Epithelial cell of esophagus (primary cell): Measurements from ENCODE around the gene SLC15A1.
A peak's percentile ranks its signal among the peaks of the same experiment; 100 is the strongest.

ENCODE experiments used
- DNase-seq: peaks from one replicate; pipeline ENCODE4 v3.0.0; 2010; ENCODE audit warnings: low read depth
- H3K4me3 ChIP-seq: 2 replicates; pipeline ENCODE4 v1.5.1; 2011; ENCODE audit warnings: mild to moderate bottlenecking, low read length, control low read depth
- CTCF ChIP-seq: IDR thresholded peaks from 2 replicates; pipeline ENCODE4 v1.5.1; 2011; ENCODE audit warnings: low read depth, mild to moderate bottlenecking, low read length, control low read depth, inconsistent platforms; ENCODE audit not compliant: insufficient read depth; ENCODE audit errors: missing control alignments

The SLC15A1 gene

DNA sequence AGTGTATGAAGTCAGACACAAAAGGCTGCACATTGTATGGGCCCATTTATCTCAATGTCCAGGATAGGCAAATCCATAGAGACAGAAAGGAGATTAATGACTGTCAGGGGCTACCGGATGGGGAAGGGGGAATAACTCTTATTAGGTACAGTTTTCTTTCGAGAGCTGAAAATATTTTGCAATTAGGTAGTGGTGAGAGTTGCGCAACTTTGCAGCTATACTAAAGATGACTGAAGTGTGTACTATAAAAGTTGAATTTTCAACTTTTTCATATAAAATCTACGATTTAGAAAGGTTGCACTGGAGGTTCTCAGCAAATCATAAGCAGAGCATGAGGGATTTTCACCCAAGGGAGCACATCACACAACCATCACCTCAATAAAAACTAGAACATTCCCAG, 16.1 kb upstream of the SLC15A1 start:
- H3K4me3 ChIP-seq: no peak overlapping the region
- TF ChIP-seq CTCF: no peak
- peak; percentile 16 for DNase-seq

GRCh38 chr13:98766697-98767096, 14.2 kb upstream of the SLC15A1 start:
- DNase-seq: no peak
- no peak for TF ChIP-seq CTCF
- H3K4me3 ChIP-seq: no peak overlapping the region

DNA sequence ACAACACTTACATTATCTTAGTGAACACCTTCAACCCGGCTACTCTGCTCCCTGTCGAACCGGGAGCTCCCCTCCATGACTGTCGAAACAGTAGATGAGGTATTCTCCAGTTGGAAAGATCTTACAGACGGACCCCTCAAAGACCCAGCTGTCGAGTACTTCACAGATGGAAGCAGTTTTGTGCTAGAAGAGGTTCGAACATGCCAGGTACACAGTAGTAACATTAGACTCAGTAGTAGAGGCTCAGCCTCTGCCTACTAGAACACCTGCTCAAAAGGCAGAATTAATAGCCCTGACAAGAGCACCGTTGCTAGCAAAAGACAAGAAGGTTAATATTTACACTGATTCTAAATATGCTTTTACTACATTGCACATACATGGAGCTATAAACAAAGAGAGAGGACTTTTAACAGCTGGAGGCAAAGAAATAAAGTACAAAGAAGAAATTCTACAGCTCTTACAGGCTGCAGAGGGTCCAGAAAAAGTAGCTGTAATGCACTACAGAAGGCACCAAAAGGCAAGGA, 13.6 kb upstream of the SLC15A1 start:
- DNase-seq: no peak
- no peak overlapping the region for H3K4me3 ChIP-seq
- TF ChIP-seq CTCF: no peak

- peak overlapping the region; percentile 18 for H3K4me3 ChIP-seq
- no peak for TF ChIP-seq CTCF
- DNase-seq: no peak
Measured at GRCh38 chr13:98761986-98762616, 9.6 kb upstream of the SLC15A1 start.

- TF ChIP-seq CTCF: no peak
- H3K4me3 ChIP-seq: peak overlapping the region; percentile 18
- peak; percentile 76 for DNase-seq
Measured at GRCh38 chr13:98761126-98761985, 8.9 kb upstream of the SLC15A1 start.

DNA sequence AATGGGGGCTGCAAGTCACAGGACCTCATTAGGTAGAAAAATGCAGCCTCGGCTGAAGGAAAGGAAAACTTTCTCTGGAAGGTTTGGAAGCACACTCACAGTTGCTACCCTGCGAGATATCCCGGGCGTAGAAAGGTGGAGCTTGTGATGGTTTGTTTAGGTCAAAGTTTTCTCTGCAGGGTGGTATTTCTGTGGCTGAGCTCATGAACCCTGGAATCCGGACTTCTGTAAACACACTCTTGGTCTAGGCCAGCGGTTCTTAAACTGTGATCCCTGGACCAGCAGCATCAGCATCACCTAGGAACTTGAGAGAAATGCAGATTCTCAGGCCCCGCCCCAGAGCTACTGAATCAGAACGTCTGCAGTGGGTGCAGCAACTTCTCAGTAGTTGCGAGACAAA, 3.3 kb upstream of the SLC15A1 start:
- DNase-seq: no peak
- no peak overlapping the region for H3K4me3 ChIP-seq
- no peak for TF ChIP-seq CTCF
